ENCODE measurements around the gene CCDC28A.

GRCh38 chr6:138824482-138825144 lies 51.0 kb downstream of the CCDC28A start:
- TF ChIP-seq EZH2 (IDR thresholded peaks at IDR 0.05) (no peak), POLR2AphosphoS5 (IDR thresholded peaks at IDR 0.05; ENCODE audit: borderline replicate concordance, low read depth, low read length) (no peak)
